Karpas-422 (cell line): Measurements from ENCODE around the gene ARID5A. TPM values are rescaled to one million over a fixed set of nuclear protein-coding genes. Genes with fewer than 3 reads are reported as not detected.

Experiments used
- DNase-seq: peaks from one replicate; pipeline ENCODE4 v3.0.0-alpha.2; 2015
- H2AFZ ChIP-seq: fragments of 200-600 bp; sonication (generic); 2 replicates; pipeline ENCODE4 v1.6.1; 2014; ENCODE audit warnings: antibody characterized with exemption, low read length, mixed read lengths
- H3K27ac ChIP-seq: fragments of 200-600 bp; sonication (generic); 2 replicates; pipeline ENCODE4 v1.5.1; 2014; ENCODE audit warnings: mild to moderate bottlenecking, low read length, moderate library complexity
- H3K27me3 ChIP-seq: fragments of 200-600 bp; sonication (generic); 2 replicates; pipeline ENCODE4 v1.6.1; 2014; ENCODE audit warnings: low read length, mixed read lengths
- H3K36me3 ChIP-seq: fragments of 200-600 bp; sonication (generic); 2 replicates; pipeline ENCODE4 v1.6.1; 2014; ENCODE audit warnings: low read length, mixed read lengths; ENCODE audit not compliant: insufficient read depth
- H3K4me1 ChIP-seq: fragments of 200-600 bp; sonication (generic); 2 replicates; pipeline ENCODE4 v1.6.1; 2014; ENCODE audit warnings: mild to moderate bottlenecking, low read length, mixed read lengths
- H3K4me2 ChIP-seq: fragments of 200-600 bp; sonication (generic); 2 replicates; pipeline ENCODE4 v1.6.1; 2014; ENCODE audit warnings: low read length, low read depth, mild to moderate bottlenecking; ENCODE audit not compliant: poor library complexity, severe bottlenecking
- H3K4me3 ChIP-seq: fragments of 200-600 bp; sonication (generic); 2 replicates; pipeline ENCODE4 v1.5.1; 2014; ENCODE audit warnings: mild to moderate bottlenecking, antibody characterized with exemption, low read length, mixed read lengths
- H3K79me2 ChIP-seq: fragments of 200-600 bp; sonication (generic); 2 replicates; pipeline ENCODE4 v1.6.1; 2014; ENCODE audit warnings: mild to moderate bottlenecking, low read length, mixed read lengths
- H3K9ac ChIP-seq: fragments of 200-600 bp; sonication (generic); 2 replicates; pipeline ENCODE4 v1.6.0; 2014; ENCODE audit warnings: low read length
- H3K9me2 ChIP-seq: fragments of 200-600 bp; sonication (generic), shearing (Covaris generic); replicated peaks from 2 replicates; pipeline ENCODE4 v1.6.0; 2014; ENCODE audit warnings: mild to moderate bottlenecking, low read length, moderate library complexity; ENCODE audit not compliant: insufficient read depth
- H3K9me3 ChIP-seq: fragments of 300-700, 200-600 bp; sonication (generic); 2 replicates; pipeline ENCODE4 v1.6.1; 2014; ENCODE audit warnings: low read length, mixed read lengths
- H4K20me1 ChIP-seq: fragments of 200-600 bp; sonication (generic); 2 replicates; pipeline ENCODE4 v1.6.1; 2014; ENCODE audit warnings: mild to moderate bottlenecking, antibody characterized with exemption, low read length, low read depth; ENCODE audit not compliant: insufficient read depth
- total RNA-seq: library from RNA; depleted of rRNA; stranded (reverse); fragments of >200 nt; shearing (Covaris generic); gene quantifications from 2 replicates; pipeline ENCODE4 v1.2.3, GENCODE V29; 2014; ENCODE audit warnings: low replicate concordance

ARID5A gene
- total RNA-seq, 1 experiment from 2014 or later, result 1.8 TPM

GRCh38 chr2:96521219-96521618, 15.3 kb upstream of the ARID5A start:
- no peaks in the 10 kb centered on the region for H3K79me2 ChIP-seq

DNA sequence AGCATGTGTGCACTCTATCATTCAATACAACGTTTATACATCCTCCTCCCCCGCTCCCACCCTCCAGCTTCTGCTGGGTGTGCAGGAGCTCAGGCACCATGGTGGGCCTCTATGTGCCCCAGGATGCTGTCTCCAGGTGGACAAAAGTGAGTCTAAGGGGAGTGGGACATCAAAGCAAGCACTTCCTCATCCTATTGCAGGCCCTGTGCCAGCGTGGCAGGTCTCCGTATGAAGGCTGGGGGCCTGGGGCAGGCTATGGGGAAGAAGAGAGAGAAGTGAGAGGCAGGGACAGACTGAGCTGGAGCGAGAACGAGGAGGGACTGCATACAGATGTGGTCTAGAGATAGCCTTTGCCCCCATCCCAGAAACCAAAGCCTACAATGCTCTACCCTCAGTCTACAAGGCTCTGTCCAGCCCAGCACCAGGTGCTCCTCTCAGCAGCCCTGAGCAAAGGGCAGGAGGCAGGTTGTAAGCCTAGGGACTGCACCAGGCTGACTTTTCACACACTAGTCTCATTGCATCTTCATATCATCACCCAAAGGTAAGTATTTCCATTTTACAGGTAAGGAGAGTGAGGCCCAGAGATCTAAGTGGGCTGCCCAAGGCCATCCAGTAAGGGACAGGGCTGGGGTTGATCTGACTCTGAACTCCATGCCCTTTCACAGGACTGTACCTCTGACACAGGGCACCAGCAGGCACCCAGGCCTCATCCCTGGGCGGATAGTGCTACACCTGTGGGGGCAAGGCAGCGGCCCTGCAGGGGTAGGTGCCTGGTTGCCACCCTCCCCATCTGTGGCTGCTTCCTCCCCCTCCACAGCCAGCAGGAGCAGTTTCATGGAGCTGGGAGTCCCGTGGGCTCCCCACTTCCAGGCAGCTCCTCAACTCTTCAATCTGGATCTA, 14.0 kb upstream of the ARID5A start:
- H3K4me1 ChIP-seq, result no peaks in the 10 kb centered on the region; the same call in 1 of the 2 replicates
- H3K9me3 ChIP-seq, result no peaks in the 10 kb centered on the region
- H4K20me1 ChIP-seq, result no peaks in the 10 kb centered on the region
- no peak overlapping the region for H3K4me2 ChIP-seq
- no peak overlapping the region for H2AFZ ChIP-seq
- H3K9ac ChIP-seq, result no peak overlapping the region
- no peaks in the 10 kb centered on the region for H3K79me2 ChIP-seq
- H3K36me3 ChIP-seq, result no peaks in the 10 kb centered on the region
- no peaks in the 10 kb centered on the region for H3K9me2 ChIP-seq
- no peaks in the 10 kb centered on the region for H3K27me3 ChIP-seq
- no peak for DNase-seq
- H3K4me3 ChIP-seq, result no peak overlapping the region
- H3K27ac ChIP-seq, result no peak overlapping the region

More at GRCh38 chr2:96521219-96521618, 15.3 kb upstream of the ARID5A start:
- Histone ChIP-seq H3K4me3 (no peak overlapping the region), H3K36me3 (no peaks in the 10 kb centered on the region), H4K20me1 (no peaks in the 10 kb centered on the region), H3K27ac (no peak overlapping the region), H3K9me2 (no peaks in the 10 kb centered on the region), H3K9me3 (peaks cover 6% of the 10 kb centered on the region), H3K4me1 (no peaks in the 10 kb centered on the region), H2AFZ (no peak overlapping the region), H3K9ac (no peak overlapping the region), H3K27me3 (no peaks in the 10 kb centered on the region), H3K4me2 (no peak overlapping the region)
- DNase-seq, result no peak

- Histone ChIP-seq H3K9ac (no peak overlapping the region), H3K9me2 (no peaks in the 10 kb centered on the region), H2AFZ (no peak overlapping the region), H3K4me2 (no peak overlapping the region), H3K27me3 (no peaks in the 10 kb centered on the region), H4K20me1 (no peaks in the 10 kb centered on the region), H3K9me3 (no peaks in the 10 kb centered on the region), H3K27ac (no peak overlapping the region), H3K79me2 (no peaks in the 10 kb centered on the region), H3K36me3 (no peaks in the 10 kb centered on the region), H3K4me3 (no peak overlapping the region), H3K4me1 (peaks cover 8% of the 10 kb centered on the region)
- DNase-seq, result no peak
Observed at GRCh38 chr2:96523659-96524481, 12.7 kb upstream of the ARID5A start.

- H3K9me2 ChIP-seq, result no peaks in the 10 kb centered on the region
- no peaks in the 10 kb centered on the region for H4K20me1 ChIP-seq
- H3K4me1 ChIP-seq, result peaks cover 8% of the 10 kb centered on the region
- H3K36me3 ChIP-seq, result no peaks in the 10 kb centered on the region
- no peaks in the 10 kb centered on the region for H3K27me3 ChIP-seq
- H3K4me2 ChIP-seq, result no peak overlapping the region
- H3K4me3 ChIP-seq, result no peak overlapping the region
- H3K9me3 ChIP-seq, result no peaks in the 10 kb centered on the region
- H3K79me2 ChIP-seq, result no peaks in the 10 kb centered on the region
- DNase-seq, result no peak
- no peak overlapping the region for H3K27ac ChIP-seq
- no peak overlapping the region for H2AFZ ChIP-seq
- no peak overlapping the region for H3K9ac ChIP-seq
Observed at GRCh38 chr2:96524482-96525210, 11.9 kb upstream of the ARID5A start.

GRCh38 chr2:96525211-96525507, 11.4 kb upstream of the ARID5A start:
- no peak overlapping the region for H3K4me3 ChIP-seq
- no peak overlapping the region for H2AFZ ChIP-seq
- H3K27ac ChIP-seq, result no peak overlapping the region
- no peaks in the 10 kb centered on the region for H3K9me2 ChIP-seq
- H3K9me3 ChIP-seq, result no peaks in the 10 kb centered on the region
- H3K79me2 ChIP-seq, result no peaks in the 10 kb centered on the region
- H4K20me1 ChIP-seq, result no peaks in the 10 kb centered on the region
- H3K4me1 ChIP-seq, result peaks cover 8% of the 10 kb centered on the region
- no peak overlapping the region for H3K9ac ChIP-seq
- no peak for DNase-seq
- H3K27me3 ChIP-seq, result no peaks in the 10 kb centered on the region
- no peak overlapping the region for H3K4me2 ChIP-seq
- H3K36me3 ChIP-seq, result no peaks in the 10 kb centered on the region

GRCh38 chr2:96526101-96526591, 10.4 kb upstream of the ARID5A start:
- Histone ChIP-seq H3K9ac (no peak overlapping the region), H3K27ac (no peak overlapping the region), H3K4me1 (peaks cover 8% of the 10 kb centered on the region), H3K79me2 (no peaks in the 10 kb centered on the region), H3K4me2 (no peak overlapping the region), H3K4me3 (no peak overlapping the region), H3K27me3 (no peaks in the 10 kb centered on the region), H3K9me3 (no peaks in the 10 kb centered on the region), H3K36me3 (no peaks in the 10 kb centered on the region), H3K9me2 (no peaks in the 10 kb centered on the region), H2AFZ (no peak overlapping the region), H4K20me1 (no peaks in the 10 kb centered on the region)
- no peak for DNase-seq

- H3K4me1 ChIP-seq, result peaks cover 12% of the 10 kb centered on the region
- no peak overlapping the region for H3K9ac ChIP-seq
- H2AFZ ChIP-seq, result no peak overlapping the region
Observed at GRCh38 chr2:96526615-96527285, 9.8 kb upstream of the ARID5A start.

More at GRCh38 chr2:96526615-96527285, 9.8 kb upstream of the ARID5A start:
- Histone ChIP-seq H3K27me3 (no peaks in the 10 kb centered on the region), H3K4me3 (0 out of 2 replicates have a peak overlapping the region, but pooled peaks have one; percentile 40), H3K79me2 (no peaks in the 10 kb centered on the region), H3K9me2 (no peaks in the 10 kb centered on the region), H3K36me3 (no peaks in the 10 kb centered on the region), H3K4me2 (peak overlapping the region; percentile 26), H4K20me1 (no peaks in the 10 kb centered on the region), H3K9me3 (no peaks in the 10 kb centered on the region), H3K27ac (no peak overlapping the region)
- no peak for DNase-seq
